ENCODE data around the gene UBE2I.

The UBE2I gene

DNA sequence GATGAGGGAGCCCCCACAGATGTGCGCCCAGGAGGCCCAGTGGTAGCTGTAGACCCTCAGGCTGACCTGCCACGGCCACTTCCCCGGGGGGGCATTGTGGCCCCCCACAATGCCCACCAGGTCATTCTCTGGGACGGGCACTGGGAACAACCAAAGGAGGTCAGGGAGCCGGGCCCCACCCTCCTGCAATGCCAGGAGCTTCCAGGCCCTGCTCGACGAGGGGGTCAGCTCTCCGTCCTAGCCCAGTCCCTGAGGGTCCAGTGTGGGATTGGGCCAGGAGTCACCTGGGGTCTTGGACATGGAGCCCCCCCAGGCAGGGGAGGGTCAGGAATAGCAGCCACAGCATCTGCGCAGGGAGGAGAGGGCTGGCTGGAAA lies 46.6 kb upstream of the UBE2I start:
- Histone ChIP-seq H3K36me3 (ENCODE audit: control insufficient read depth in 2 of 2, insufficient read depth in 1 of 2, low read length in 2 of 2) (no peaks in the 10 kb centered on the region), H3K9me3 (ENCODE audit: control insufficient read depth, insufficient read depth, low read depth, low read length) (no peaks in the 10 kb centered on the region), H3K4me1 (ENCODE audit: control insufficient read depth, insufficient read depth, low read length) (no peaks in the 10 kb centered on the region), H3K4me3 (ENCODE audit: low read depth, low read length) (no peak overlapping the region), H3K27ac (ENCODE audit: extremely low read depth, low read depth, low read length) (no peak overlapping the region)
- CTCF ChIA-PET, result interaction anchor here (0.6 kb wide), 1 partner anchor 101 kb away, joined by 8 read pairs; no protein-coding TSS in a partner anchor
- POLR2A ChIA-PET, result no interaction called here
- TF ChIP-seq ZNF174 (tag by site-specific recombination; IDR thresholded peaks at IDR 0.05) (no peak), ZNF341 (tag by site-specific recombination; IDR thresholded peaks at IDR 0.05; ENCODE audit: low read depth) (peak; percentile 37), PRDM1 (tag by site-specific recombination; IDR thresholded peaks at IDR 0.05) (no peak), ZNF404 (tag by site-specific recombination; IDR thresholded peaks at IDR 0.05) (no peak), GLIS2 (tag by site-specific recombination; IDR thresholded peaks at IDR 0.05) (peak; percentile 45), ZNF37A (tag by site-specific recombination; IDR thresholded peaks at IDR 0.05) (no peak), ZNF292 (tag by site-specific recombination; IDR thresholded peaks at IDR 0.05; ENCODE audit: borderline replicate concordance, low read depth) (no peak), SETDB1 (IDR thresholded peaks at IDR 0.05; ENCODE audit: insufficient read length, low read length) (no peak), IKZF3 (tag by site-specific recombination; IDR thresholded peaks at IDR 0.05) (no peak)
- TF ChIP-seq, protein P1, sequence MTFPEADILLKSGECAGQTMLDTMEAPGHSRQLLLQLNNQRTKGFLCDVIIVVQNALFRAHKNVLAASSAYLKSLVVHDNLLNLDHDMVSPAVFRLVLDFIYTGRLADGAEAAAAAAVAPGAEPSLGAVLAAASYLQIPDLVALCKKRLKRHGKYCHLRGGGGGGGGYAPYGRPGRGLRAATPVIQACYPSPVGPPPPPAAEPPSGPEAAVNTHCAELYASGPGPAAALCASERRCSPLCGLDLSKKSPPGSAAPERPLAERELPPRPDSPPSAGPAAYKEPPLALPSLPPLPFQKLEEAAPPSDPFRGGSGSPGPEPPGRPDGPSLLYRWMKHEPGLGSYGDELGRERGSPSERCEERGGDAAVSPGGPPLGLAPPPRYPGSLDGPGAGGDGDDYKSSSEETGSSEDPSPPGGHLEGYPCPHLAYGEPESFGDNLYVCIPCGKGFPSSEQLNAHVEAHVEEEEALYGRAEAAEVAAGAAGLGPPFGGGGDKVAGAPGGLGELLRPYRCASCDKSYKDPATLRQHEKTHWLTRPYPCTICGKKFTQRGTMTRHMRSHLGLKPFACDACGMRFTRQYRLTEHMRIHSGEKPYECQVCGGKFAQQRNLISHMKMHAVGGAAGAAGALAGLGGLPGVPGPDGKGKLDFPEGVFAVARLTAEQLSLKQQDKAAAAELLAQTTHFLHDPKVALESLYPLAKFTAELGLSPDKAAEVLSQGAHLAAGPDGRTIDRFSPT (tag by site-specific recombination; IDR thresholded peaks at IDR 0.05), result no peak
- TF ChIP-seq, protein P2, sequence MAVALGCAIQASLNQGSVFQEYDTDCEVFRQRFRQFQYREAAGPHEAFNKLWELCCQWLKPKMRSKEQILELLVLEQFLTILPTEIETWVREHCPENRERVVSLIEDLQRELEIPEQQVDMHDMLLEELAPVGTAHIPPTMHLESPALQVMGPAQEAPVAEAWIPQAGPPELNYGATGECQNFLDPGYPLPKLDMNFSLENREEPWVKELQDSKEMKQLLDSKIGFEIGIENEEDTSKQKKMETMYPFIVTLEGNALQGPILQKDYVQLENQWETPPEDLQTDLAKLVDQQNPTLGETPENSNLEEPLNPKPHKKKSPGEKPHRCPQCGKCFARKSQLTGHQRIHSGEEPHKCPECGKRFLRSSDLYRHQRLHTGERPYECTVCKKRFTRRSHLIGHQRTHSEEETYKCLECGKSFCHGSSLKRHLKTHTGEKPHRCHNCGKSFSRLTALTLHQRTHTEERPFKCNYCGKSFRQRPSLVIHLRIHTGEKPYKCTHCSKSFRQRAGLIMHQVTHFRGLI (tag by site-specific recombination; IDR thresholded peaks at IDR 0.05), result no peak
- TF ChIP-seq, protein P3, sequence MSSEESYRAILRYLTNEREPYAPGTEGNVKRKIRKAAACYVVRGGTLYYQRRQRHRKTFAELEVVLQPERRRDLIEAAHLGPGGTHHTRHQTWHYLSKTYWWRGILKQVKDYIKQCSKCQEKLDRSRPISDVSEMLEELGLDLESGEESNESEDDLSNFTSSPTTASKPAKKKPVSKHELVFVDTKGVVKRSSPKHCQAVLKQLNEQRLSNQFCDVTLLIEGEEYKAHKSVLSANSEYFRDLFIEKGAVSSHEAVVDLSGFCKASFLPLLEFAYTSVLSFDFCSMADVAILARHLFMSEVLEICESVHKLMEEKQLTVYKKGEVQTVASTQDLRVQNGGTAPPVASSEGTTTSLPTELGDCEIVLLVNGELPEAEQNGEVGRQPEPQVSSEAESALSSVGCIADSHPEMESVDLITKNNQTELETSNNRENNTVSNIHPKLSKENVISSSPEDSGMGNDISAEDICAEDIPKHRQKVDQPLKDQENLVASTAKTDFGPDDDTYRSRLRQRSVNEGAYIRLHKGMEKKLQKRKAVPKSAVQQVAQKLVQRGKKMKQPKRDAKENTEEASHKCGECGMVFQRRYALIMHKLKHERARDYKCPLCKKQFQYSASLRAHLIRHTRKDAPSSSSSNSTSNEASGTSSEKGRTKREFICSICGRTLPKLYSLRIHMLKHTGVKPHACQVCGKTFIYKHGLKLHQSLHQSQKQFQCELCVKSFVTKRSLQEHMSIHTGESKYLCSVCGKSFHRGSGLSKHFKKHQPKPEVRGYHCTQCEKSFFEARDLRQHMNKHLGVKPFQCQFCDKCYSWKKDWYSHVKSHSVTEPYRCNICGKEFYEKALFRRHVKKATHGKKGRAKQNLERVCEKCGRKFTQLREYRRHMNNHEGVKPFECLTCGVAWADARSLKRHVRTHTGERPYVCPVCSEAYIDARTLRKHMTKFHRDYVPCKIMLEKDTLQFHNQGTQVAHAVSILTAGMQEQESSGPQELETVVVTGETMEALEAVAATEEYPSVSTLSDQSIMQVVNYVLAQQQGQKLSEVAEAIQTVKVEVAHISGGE (tag by site-specific recombination; conservative IDR thresholded peaks at IDR 0.05; ENCODE audit: low read depth), result no peak

DNA sequence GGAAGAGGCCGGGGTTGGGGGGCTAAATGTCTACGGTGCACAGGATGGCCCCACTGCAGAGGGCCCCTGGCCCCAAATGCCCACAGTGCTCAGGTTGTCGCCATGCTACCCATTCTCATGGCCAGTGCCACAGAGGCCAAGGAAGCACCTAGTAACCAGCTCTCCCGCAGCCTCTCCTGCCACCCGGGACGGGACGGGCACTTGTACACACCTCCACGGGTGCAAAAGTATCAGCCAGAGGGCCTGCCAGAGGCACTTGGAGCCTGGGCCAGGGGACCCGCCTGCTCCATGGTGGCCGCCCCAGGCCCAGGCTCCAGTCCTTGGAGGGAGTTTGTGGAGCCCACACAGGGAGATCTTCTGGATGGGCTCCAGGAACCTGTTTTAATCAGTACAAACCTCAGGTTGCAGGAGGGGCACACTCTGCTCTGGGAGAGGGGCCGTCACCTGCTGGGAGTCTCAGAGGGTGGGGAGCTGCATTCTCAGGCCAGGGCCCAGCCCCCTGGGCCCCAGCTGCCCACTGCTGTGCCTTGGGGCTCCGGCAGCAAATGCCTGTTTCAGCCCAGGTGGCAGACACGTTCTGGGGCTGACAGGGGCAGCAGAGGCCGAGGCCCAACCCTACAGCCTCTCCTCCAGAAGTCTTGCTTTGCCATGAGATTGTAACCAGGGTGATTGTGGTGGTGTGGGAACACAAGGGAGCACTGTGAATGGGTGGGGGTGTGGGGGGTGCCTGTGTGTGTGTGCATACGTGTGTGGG lies 45.7 kb upstream of the UBE2I start:
- H3K27ac ChIP-seq (ENCODE audit: extremely low read depth, low read depth, low read length), result no peak overlapping the region
- TF ChIP-seq, protein P4, sequence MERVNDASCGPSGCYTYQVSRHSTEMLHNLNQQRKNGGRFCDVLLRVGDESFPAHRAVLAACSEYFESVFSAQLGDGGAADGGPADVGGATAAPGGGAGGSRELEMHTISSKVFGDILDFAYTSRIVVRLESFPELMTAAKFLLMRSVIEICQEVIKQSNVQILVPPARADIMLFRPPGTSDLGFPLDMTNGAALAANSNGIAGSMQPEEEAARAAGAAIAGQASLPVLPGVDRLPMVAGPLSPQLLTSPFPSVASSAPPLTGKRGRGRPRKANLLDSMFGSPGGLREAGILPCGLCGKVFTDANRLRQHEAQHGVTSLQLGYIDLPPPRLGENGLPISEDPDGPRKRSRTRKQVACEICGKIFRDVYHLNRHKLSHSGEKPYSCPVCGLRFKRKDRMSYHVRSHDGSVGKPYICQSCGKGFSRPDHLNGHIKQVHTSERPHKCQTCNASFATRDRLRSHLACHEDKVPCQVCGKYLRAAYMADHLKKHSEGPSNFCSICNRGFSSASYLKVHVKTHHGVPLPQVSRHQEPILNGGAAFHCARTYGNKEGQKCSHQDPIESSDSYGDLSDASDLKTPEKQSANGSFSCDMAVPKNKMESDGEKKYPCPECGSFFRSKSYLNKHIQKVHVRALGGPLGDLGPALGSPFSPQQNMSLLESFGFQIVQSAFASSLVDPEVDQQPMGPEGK (tag by site-specific recombination; IDR thresholded peaks at IDR 0.05), result peak; percentile 19; the same call in 1 of the 2 replicates
- TF ChIP-seq ZIC2 (tag by site-specific recombination; IDR thresholded peaks at IDR 0.05) (peak; percentile 49), ZNF335 (tag by site-specific recombination; conservative IDR thresholded peaks at IDR 0.05) (peak; percentile 38), ZBTB17 (tag by site-specific recombination; IDR thresholded peaks at IDR 0.05) (no peak), ZNF350 (tag by site-specific recombination; IDR thresholded peaks at IDR 0.05) (no peak), RBAK (tag by site-specific recombination; IDR thresholded peaks at IDR 0.05) (no peak)
- TF ChIP-seq, protein P5, sequence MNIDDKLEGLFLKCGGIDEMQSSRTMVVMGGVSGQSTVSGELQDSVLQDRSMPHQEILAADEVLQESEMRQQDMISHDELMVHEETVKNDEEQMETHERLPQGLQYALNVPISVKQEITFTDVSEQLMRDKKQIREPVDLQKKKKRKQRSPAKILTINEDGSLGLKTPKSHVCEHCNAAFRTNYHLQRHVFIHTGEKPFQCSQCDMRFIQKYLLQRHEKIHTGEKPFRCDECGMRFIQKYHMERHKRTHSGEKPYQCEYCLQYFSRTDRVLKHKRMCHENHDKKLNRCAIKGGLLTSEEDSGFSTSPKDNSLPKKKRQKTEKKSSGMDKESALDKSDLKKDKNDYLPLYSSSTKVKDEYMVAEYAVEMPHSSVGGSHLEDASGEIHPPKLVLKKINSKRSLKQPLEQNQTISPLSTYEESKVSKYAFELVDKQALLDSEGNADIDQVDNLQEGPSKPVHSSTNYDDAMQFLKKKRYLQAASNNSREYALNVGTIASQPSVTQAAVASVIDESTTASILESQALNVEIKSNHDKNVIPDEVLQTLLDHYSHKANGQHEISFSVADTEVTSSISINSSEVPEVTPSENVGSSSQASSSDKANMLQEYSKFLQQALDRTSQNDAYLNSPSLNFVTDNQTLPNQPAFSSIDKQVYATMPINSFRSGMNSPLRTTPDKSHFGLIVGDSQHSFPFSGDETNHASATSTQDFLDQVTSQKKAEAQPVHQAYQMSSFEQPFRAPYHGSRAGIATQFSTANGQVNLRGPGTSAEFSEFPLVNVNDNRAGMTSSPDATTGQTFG (tag by site-specific recombination; IDR thresholded peaks at IDR 0.05; ENCODE audit: borderline replicate concordance), result no peak
- TF ChIP-seq, protein P6, sequence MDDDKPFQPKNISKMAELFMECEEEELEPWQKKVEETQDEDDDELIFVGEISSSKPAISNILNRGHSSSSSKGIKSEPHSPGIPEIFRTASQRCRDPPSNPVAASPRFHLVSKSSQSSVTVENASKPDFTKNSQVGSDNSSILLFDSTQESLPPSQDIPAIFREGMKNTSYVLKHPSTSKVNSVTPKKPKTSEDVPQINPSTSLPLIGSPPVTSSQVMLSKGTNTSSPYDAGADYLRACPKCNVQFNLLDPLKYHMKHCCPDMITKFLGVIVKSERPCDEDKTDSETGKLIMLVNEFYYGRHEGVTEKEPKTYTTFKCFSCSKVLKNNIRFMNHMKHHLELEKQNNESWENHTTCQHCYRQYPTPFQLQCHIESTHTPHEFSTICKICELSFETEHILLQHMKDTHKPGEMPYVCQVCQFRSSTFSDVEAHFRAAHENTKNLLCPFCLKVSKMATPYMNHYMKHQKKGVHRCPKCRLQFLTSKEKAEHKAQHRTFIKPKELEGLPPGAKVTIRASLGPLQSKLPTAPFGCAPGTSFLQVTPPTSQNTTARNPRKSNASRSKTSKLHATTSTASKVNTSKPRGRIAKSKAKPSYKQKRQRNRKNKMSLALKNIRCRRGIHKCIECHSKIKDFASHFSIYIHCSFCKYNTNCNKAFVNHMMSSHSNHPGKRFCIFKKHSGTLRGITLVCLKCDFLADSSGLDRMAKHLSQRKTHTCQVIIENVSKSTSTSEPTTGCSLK (tag by site-specific recombination; IDR thresholded peaks at IDR 0.05), result no peak

More for the DNA sequence above, 45.7 kb upstream of the UBE2I start:
- H3K36me3 ChIP-seq (ENCODE audit: control insufficient read depth in 2 of 2, insufficient read depth in 1 of 2, low read length in 2 of 2), result no peaks in the 10 kb centered on the region
- H3K9me3 ChIP-seq (ENCODE audit: control insufficient read depth, insufficient read depth, low read depth, low read length), result no peaks in the 10 kb centered on the region
- ChIA-PET CTCF (no interaction called here), POLR2A (interaction anchor here (0.6 kb wide), 1 partner anchor 82 kb away, joined by 5 read pairs; no protein-coding TSS in a partner anchor)
- H3K4me1 ChIP-seq (ENCODE audit: control insufficient read depth, insufficient read depth, low read length), result no peaks in the 10 kb centered on the region
- H3K4me3 ChIP-seq (ENCODE audit: low read depth, low read length), result no peak overlapping the region

Measured in HEK293 (cell line).